RWPE1 (cell line): ENCODE data around the gene THOC1.
A peak's percentile ranks its signal among the peaks of the same experiment; 100 is the strongest.

Experiments used
- CTCF ChIA-PET: fragments of 350-600 bp; sonication (Branson Sonifier 250); formaldehyde crosslinking; extraction: SDS; loops from one replicate; lab custom pipeline; 2021; lab: Yijun Ruan, JAX
- POLR2A ChIA-PET: fragments of 400-600 bp; formaldehyde crosslinking; extraction: SDS; loops from one replicate; lab custom pipeline; 2020; ENCODE audit warnings: antibody characterized with exemption; ENCODE audit not compliant: low non-redundant PET; lab: Yijun Ruan, JAX
- DNase-seq: peaks from one replicate; pipeline ENCODE4 v3.0.0; 2012; ENCODE audit warnings: low spot score
- H3K27ac ChIP-seq: fragments of 450-650 bp; 2 replicates; pipeline ENCODE4 v1.5.1; 2017
- CTCF ChIP-seq: fragments of 450-650 bp; conservative IDR thresholded peaks from 2 replicates; pipeline ENCODE4 v1.5.1; 2017; ENCODE audit warnings: low read depth, mild to moderate bottlenecking

Gene THOC1

GRCh38 chr18:269480-270095 lies 1.7 kb upstream of the THOC1 start:
- no peak for TF ChIP-seq CTCF
- POLR2A ChIA-PET: no interaction called here
- no peak for DNase-seq
- H3K27ac ChIP-seq: no peak overlapping the region
- CTCF ChIA-PET: no interaction called here

GRCh38 chr18:267380-267687 lies 513 bp downstream of the THOC1 start:
- peak; percentile 55 for DNase-seq
- CTCF ChIA-PET: interaction anchor here (0.7 kb wide), 2 partner anchors 8 to 367 kb away, joined by 3 to 4 read pairs; no protein-coding TSS in a partner anchor
- TF ChIP-seq CTCF: no peak
- POLR2A ChIA-PET: no interaction called here
- peak overlapping the region; percentile 79 for H3K27ac ChIP-seq

GRCh38 chr18:261398-262073 lies 6.3 kb downstream of the THOC1 start:
- no peak for TF ChIP-seq CTCF
- no peak overlapping the region for H3K27ac ChIP-seq
- no peak for DNase-seq
- CTCF ChIA-PET: no interaction called here
- POLR2A ChIA-PET: no interaction called here

GRCh38 chr18:260547-260946 lies 7.3 kb downstream of the THOC1 start:
- no peak for TF ChIP-seq CTCF
- ChIA-PET POLR2A (no interaction called here), CTCF (interaction anchor here (0.7 kb wide), 1 partner anchor 191 kb away, joined by 5 read pairs; no protein-coding TSS in a partner anchor)
- no peak overlapping the region for H3K27ac ChIP-seq
- DNase-seq: no peak

- TF ChIP-seq CTCF: no peak
- no peak for DNase-seq
- H3K27ac ChIP-seq: no peak overlapping the region
- POLR2A ChIA-PET: no interaction called here
- CTCF ChIA-PET: no interaction called here
Measured at GRCh38 chr18:255171-255570, 12.7 kb downstream of the THOC1 start.

- H3K27ac ChIP-seq: no peak overlapping the region
- CTCF ChIA-PET: no interaction called here
- no peak for TF ChIP-seq CTCF
- DNase-seq: no peak
- POLR2A ChIA-PET: interaction anchor here (0.7 kb wide), 1 partner anchor 45 kb away, joined by 6 read pairs; no protein-coding TSS in a partner anchor
Measured at GRCh38 chr18:253121-253520, 14.7 kb downstream of the THOC1 start.
